ENCODE results near the gene LRIF1.

- TF ChIP-seq CTCF (IDR thresholded peaks at IDR 0.05 in 4 of 5, conservative IDR thresholded peaks at IDR 0.05 in 1 of 5) (no peak), POLR2A (IDR thresholded peaks at IDR 0.05) (no peak)
Observed at GRCh38 chr1:110976089-110976488, 12.4 kb upstream of the LRIF1 start.

Measured in gastrocnemius medialis (tissue), 4 donors.